GM23338 (cell line): ENCODE results near the gene CD47. TPM values are rescaled to one million over a fixed set of nuclear protein-coding genes. Genes with fewer than 3 reads are reported as not detected.

Experiments
- ATAC-seq: fragments of 200-7000 bp; cut with Tn5 transposase; 3 replicates; pipeline ENCODE4 v1.9.1; 2020
- DNase-seq: peaks from one replicate; pipeline ENCODE4 v3.0.0-alpha.2; 2015; ENCODE audit warnings: low spot score
- H2AFZ ChIP-seq: fragments of 200-600 bp; sonication (generic); 2 replicates; pipeline ENCODE4 v1.8.0; 2016; ENCODE audit warnings: antibody characterized with exemption, mild to moderate bottlenecking, moderate library complexity
- H3F3A ChIP-seq: fragments of 200-600 bp; sonication (generic); replicated peaks from 2 replicates; pipeline ENCODE4 v1.8.0; 2017; ENCODE audit warnings: antibody characterized with exemption, mixed run types, low read depth
- H3K27ac ChIP-seq: fragments of 200-600 bp; sonication (generic); 2 replicates; pipeline ENCODE4 v1.6.1; 2016; ENCODE audit warnings: low read depth
- H3K27me3 ChIP-seq: fragments of 200-600 bp; sonication (generic); 2 replicates; pipeline ENCODE4 v1.8.0; 2016; ENCODE audit warnings: mild to moderate bottlenecking, mixed run types, moderate library complexity; ENCODE audit not compliant: insufficient read depth
- H3K36me3 ChIP-seq: fragments of 200-600 bp; sonication (generic); 2 replicates; pipeline ENCODE4 v1.8.0; 2016; ENCODE audit warnings: mild to moderate bottlenecking; ENCODE audit not compliant: insufficient read depth
- H3K4me1 ChIP-seq: fragments of 200-600 bp; sonication (generic); 2 replicates; pipeline ENCODE4 v1.8.0; 2016; ENCODE audit warnings: mild to moderate bottlenecking, moderate library complexity; ENCODE audit not compliant: insufficient read depth
- H3K4me2 ChIP-seq: fragments of 200-600 bp; sonication (generic); 2 replicates; pipeline ENCODE4 v1.7.1; 2017; ENCODE audit warnings: mixed run types
- H3K4me3 ChIP-seq: fragments of 200-600 bp; sonication (generic); 2 replicates; pipeline ENCODE4 v1.6.1; 2016; ENCODE audit warnings: mixed run types
- H3K79me2 ChIP-seq: fragments of 200-600 bp; sonication (generic); replicated peaks from 2 replicates; pipeline ENCODE4 v1.8.0; 2017; ENCODE audit warnings: mild to moderate bottlenecking; ENCODE audit not compliant: insufficient read depth
- H3K9me2 ChIP-seq: fragments of 200-600 bp; sonication (generic); 2 replicates; pipeline ENCODE4 v1.8.0; 2017; ENCODE audit not compliant: insufficient read depth
- H4K20me1 ChIP-seq: fragments of 200-600 bp; sonication (generic); replicated peaks from 2 replicates; pipeline ENCODE4 v1.8.0; 2017; ENCODE audit warnings: mild to moderate bottlenecking; ENCODE audit not compliant: insufficient read depth
- H3K27ac Mint-ChIP-seq: 2 replicates; pipeline ENCODE4 v1.8.0; 2020; ENCODE audit warnings: inconsistent platforms, mild to moderate bottlenecking, moderate library complexity, mixed read lengths
- H3K27me3 Mint-ChIP-seq: 3 replicates; pipeline ENCODE4 v1.8.0; 2022; ENCODE audit warnings: low read depth, mild to moderate bottlenecking, moderate library complexity, mixed read lengths, inconsistent platforms; ENCODE audit not compliant: insufficient read depth, poor library complexity
- H3K36me3 Mint-ChIP-seq: 3 replicates; pipeline ENCODE4 v1.8.0; 2021; ENCODE audit warnings: low read depth, mild to moderate bottlenecking, inconsistent platforms, moderate library complexity, mixed read lengths
- H3K4me1 Mint-ChIP-seq: 3 replicates; pipeline ENCODE4 v1.8.0; 2020; ENCODE audit warnings: mild to moderate bottlenecking, inconsistent platforms, mixed read lengths
- H3K4me3 Mint-ChIP-seq: 3 replicates; pipeline ENCODE4 v1.8.0; 2021; ENCODE audit warnings: moderate library complexity, mild to moderate bottlenecking, inconsistent platforms, mixed read lengths
- H3K9me3 Mint-ChIP-seq: 3 replicates; pipeline ENCODE4 v1.8.0; 2020; ENCODE audit warnings: moderate library complexity, mild to moderate bottlenecking, inconsistent platforms, mixed read lengths
- CREB1 ChIP-seq: fragments of 250-450 bp; sonication (Bioruptor Pico); IDR thresholded peaks from 2 replicates; pipeline ENCODE4 v1.5.0; 2020; ENCODE audit warnings: low read depth, mild to moderate bottlenecking, moderate library complexity
- EZH2 ChIP-seq: fragments of 200-600 bp; sonication (generic); IDR thresholded peaks from one replicate; pipeline ENCODE4 v1.8.0; 2017; ENCODE audit warnings: antibody characterized with exemption, mild to moderate bottlenecking, low read depth; ENCODE audit not compliant: unreplicated experiment
- EZH2phosphoT487 ChIP-seq: fragments of 200-600 bp; sonication (generic); IDR thresholded peaks from one replicate; pipeline ENCODE4 v1.8.1; 2018; ENCODE audit warnings: antibody characterized with exemption; ENCODE audit not compliant: unreplicated experiment
- JUNB ChIP-seq: IDR thresholded peaks from one replicate; pipeline ENCODE4 v1.6.1; 2016; ENCODE audit warnings: antibody characterized with exemption; ENCODE audit not compliant: unreplicated experiment
- NANOG ChIP-seq: IDR thresholded peaks from 2 replicates; pipeline ENCODE4 v1.6.1; 2016; ENCODE audit warnings: antibody characterized with exemption, borderline replicate concordance
- POLR2AphosphoS5 ChIP-seq: IDR thresholded peaks from 2 replicates; pipeline ENCODE4 v1.6.1; 2016; ENCODE audit warnings: antibody characterized with exemption, low read depth
- REST ChIP-seq: IDR thresholded peaks from one replicate; pipeline ENCODE4 v1.6.1; 2018; ENCODE audit warnings: antibody characterized with exemption; ENCODE audit not compliant: unreplicated experiment
- STAT1 ChIP-seq: IDR thresholded peaks from one replicate; pipeline ENCODE4 v1.6.1; 2016; ENCODE audit warnings: antibody characterized with exemption; ENCODE audit not compliant: unreplicated experiment
- ZNF114 ChIP-seq: fragments of 250-450 bp; sonication (Bioruptor Pico); IDR thresholded peaks from 2 replicates; pipeline ENCODE4 v1.5.0; 2020; ENCODE audit warnings: mild to moderate bottlenecking, moderate library complexity
- ZNF331 ChIP-seq: fragments of 250-450 bp; sonication (Bioruptor Pico); IDR thresholded peaks from 2 replicates; pipeline ENCODE4 v1.5.0; 2020; ENCODE audit warnings: low read depth, mild to moderate bottlenecking, moderate library complexity
- polyA plus RNA-seq: library from polyadenylated mRNA; unstranded; fragments of >200 nt; fragmentation: Nextera tagmentation; extraction: Ambion mirVana; gene quantifications from 2 replicates; pipeline ENCODE4 v1.2.1, GENCODE V29; 2016
- total RNA-seq: library from RNA; depleted of rRNA; stranded (reverse); fragments of >200 nt; shearing (Covaris generic); gene quantifications from 2 replicates; pipeline ENCODE4 v1.2.3, GENCODE V29; 2014
- TF ChIP-seq, protein P1 (sequence below), 2 experiments: fragments of 200-600 bp in 1 of 2; sonication (generic) in 1 of 2; conservative IDR thresholded peaks; 2 replicates each; pipeline versions ENCODE4 v1.5.1 to v1.6.1; 2016 to 2017; ENCODE audit warnings: antibody characterized with exemption in 2 of 2, low read depth in 2 of 2, mild to moderate bottlenecking in 2 of 2, moderate library complexity in 1 of 2
- TF ChIP-seq, protein P2 (sequence below): fragments of 250-450 bp; sonication (Bioruptor Pico); IDR thresholded peaks from 2 replicates; pipeline ENCODE4 v1.5.0; 2020; ENCODE audit warnings: mild to moderate bottlenecking, moderate library complexity
- TF ChIP-seq, protein P3 (sequence below): IDR thresholded peaks from 2 replicates; pipeline ENCODE4 v1.6.1; 2016; ENCODE audit warnings: antibody characterized with exemption

The CD47 gene
- total and polyA plus RNA-seq, 2 experiments from 2014 or later, result 22.1 to 26.9 TPM

- DNase-seq, result no peak
- ATAC-seq, result no peak
- Mint-ChIP-seq H3K27ac (no peak overlapping the region), H3K36me3 (no peaks in the 10 kb centered on the region), H3K9me3 (no peaks in the 10 kb centered on the region), H3K4me3 (no peak overlapping the region), H3K4me1 (peaks cover 14% of the 10 kb centered on the region), H3K27me3 (no peaks in the 10 kb centered on the region)
- no peak overlapping the region for H2AFZ ChIP-seq
- H3K9me2 ChIP-seq, result no peaks in the 10 kb centered on the region
- H3K4me2 ChIP-seq, result no peak overlapping the region
- no peaks in the 10 kb centered on the region for H3K27me3 ChIP-seq
- H3K27ac ChIP-seq, result no peak overlapping the region
- no peaks in the 10 kb centered on the region for H4K20me1 ChIP-seq
- no peaks in the 10 kb centered on the region for H3K36me3 ChIP-seq
- H3K79me2 ChIP-seq, result no peaks in the 10 kb centered on the region
- peaks cover 11% of the 10 kb centered on the region; the same call in 1 of the 2 replicates for H3K4me1 ChIP-seq
- TF ChIP-seq EZH2, result no peak
- TF ChIP-seq STAT1, result no peak
- TF ChIP-seq JUNB, result no peak
- no peak for TF ChIP-seq REST
- TF ChIP-seq CREB1 (CRISPR knock-in tag), result no peak
- no peak for TF ChIP-seq ZNF331
- TF ChIP-seq NANOG, result no peak
- TF ChIP-seq ZNF114 (CRISPR knock-in tag), result no peak
- TF ChIP-seq, protein P1, sequence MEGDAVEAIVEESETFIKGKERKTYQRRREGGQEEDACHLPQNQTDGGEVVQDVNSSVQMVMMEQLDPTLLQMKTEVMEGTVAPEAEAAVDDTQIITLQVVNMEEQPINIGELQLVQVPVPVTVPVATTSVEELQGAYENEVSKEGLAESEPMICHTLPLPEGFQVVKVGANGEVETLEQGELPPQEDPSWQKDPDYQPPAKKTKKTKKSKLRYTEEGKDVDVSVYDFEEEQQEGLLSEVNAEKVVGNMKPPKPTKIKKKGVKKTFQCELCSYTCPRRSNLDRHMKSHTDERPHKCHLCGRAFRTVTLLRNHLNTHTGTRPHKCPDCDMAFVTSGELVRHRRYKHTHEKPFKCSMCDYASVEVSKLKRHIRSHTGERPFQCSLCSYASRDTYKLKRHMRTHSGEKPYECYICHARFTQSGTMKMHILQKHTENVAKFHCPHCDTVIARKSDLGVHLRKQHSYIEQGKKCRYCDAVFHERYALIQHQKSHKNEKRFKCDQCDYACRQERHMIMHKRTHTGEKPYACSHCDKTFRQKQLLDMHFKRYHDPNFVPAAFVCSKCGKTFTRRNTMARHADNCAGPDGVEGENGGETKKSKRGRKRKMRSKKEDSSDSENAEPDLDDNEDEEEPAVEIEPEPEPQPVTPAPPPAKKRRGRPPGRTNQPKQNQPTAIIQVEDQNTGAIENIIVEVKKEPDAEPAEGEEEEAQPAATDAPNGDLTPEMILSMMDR (conservative IDR thresholded peaks at IDR 0.05; ENCODE audit: low read depth in 2 of 2), result no peak
- TF ChIP-seq, protein P2, sequence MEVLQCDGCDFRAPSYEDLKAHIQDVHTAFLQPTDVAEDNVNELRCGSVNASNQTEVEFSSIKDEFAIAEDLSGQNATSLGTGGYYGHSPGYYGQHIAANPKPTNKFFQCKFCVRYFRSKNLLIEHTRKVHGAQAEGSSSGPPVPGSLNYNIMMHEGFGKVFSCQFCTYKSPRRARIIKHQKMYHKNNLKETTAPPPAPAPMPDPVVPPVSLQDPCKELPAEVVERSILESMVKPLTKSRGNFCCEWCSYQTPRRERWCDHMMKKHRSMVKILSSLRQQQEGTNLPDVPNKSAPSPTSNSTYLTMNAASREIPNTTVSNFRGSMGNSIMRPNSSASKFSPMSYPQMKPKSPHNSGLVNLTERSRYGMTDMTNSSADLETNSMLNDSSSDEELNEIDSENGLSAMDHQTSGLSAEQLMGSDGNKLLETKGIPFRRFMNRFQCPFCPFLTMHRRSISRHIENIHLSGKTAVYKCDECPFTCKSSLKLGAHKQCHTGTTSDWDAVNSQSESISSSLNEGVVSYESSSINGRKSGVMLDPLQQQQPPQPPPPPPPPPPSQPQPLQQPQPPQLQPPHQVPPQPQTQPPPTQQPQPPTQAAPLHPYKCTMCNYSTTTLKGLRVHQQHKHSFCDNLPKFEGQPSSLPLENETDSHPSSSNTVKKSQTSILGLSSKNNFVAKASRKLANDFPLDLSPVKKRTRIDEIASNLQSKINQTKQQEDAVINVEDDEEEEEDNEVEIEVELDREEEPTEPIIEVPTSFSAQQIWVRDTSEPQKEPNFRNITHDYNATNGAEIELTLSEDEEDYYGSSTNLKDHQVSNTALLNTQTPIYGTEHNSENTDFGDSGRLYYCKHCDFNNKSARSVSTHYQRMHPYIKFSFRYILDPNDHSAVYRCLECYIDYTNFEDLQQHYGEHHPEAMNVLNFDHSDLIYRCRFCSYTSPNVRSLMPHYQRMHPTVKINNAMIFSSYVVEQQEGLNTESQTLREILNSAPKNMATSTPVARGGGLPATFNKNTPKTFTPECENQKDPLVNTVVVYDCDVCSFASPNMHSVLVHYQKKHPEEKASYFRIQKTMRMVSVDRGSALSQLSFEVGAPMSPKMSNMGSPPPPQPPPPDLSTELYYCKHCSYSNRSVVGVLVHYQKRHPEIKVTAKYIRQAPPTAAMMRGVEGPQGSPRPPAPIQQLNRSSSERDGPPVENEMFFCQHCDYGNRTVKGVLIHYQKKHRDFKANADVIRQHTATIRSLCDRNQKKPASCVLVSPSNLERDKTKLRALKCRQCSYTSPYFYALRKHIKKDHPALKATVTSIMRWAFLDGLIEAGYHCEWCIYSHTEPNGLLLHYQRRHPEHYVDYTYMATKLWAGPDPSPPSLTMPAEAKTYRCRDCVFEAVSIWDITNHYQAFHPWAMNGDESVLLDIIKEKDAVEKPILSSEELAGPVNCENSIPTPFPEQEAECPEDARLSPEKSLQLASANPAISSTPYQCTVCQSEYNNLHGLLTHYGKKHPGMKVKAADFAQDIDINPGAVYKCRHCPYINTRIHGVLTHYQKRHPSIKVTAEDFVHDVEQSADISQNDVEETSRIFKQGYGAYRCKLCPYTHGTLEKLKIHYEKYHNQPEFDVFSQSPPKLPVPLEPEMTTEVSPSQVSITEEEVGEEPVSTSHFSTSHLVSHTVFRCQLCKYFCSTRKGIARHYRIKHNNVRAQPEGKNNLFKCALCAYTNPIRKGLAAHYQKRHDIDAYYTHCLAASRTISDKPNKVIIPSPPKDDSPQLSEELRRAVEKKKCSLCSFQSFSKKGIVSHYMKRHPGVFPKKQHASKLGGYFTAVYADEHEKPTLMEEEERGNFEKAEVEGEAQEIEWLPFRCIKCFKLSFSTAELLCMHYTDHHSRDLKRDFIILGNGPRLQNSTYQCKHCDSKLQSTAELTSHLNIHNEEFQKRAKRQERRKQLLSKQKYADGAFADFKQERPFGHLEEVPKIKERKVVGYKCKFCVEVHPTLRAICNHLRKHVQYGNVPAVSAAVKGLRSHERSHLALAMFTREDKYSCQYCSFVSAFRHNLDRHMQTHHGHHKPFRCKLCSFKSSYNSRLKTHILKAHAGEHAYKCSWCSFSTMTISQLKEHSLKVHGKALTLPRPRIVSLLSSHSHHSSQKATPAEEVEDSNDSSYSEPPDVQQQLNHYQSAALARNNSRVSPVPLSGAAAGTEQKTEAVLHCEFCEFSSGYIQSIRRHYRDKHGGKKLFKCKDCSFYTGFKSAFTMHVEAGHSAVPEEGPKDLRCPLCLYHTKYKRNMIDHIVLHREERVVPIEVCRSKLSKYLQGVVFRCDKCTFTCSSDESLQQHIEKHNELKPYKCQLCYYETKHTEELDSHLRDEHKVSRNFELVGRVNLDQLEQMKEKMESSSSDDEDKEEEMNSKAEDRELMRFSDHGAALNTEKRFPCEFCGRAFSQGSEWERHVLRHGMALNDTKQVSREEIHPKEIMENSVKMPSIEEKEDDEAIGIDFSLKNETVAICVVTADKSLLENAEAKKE (CRISPR knock-in tag), result no peak
- TF ChIP-seq POLR2AphosphoS5, result no peak
- TF ChIP-seq, protein P3, sequence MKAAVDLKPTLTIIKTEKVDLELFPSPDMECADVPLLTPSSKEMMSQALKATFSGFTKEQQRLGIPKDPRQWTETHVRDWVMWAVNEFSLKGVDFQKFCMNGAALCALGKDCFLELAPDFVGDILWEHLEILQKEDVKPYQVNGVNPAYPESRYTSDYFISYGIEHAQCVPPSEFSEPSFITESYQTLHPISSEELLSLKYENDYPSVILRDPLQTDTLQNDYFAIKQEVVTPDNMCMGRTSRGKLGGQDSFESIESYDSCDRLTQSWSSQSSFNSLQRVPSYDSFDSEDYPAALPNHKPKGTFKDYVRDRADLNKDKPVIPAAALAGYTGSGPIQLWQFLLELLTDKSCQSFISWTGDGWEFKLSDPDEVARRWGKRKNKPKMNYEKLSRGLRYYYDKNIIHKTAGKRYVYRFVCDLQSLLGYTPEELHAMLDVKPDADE, result no peak
- TF ChIP-seq EZH2phosphoT487, result no peak
- no peaks in the 10 kb centered on the region for H3F3A ChIP-seq
- H3K4me3 ChIP-seq, result no peak overlapping the region
These were observed 42.8 kb downstream of the CD47 start for GRCh38 chr3:108047987-108048386.
